Ramos (cell line): ENCODE measurements around the gene BEND3.
"Not testable (repeated sequence)": the region's sequence is repeated elsewhere in the genome, so short reads cannot be mapped to it uniquely, and the experiment has no call there.

Source experiments
- in situ Hi-C: fragments of 300-500 bp; cut with MboI; formaldehyde crosslinking; loops from one replicate; pipeline ENCODE4 v1.14.3; 2022; ENCODE audit warnings: low sequenced_read_pairs; ENCODE audit not compliant: unreplicated experiment

The BEND3 gene

GRCh38 chr6:107059606-107060005, 55.7 kb downstream of the BEND3 start:
- in situ Hi-C loops: no loop called here

- in situ Hi-C loops: no loop called here
Observed at GRCh38 chr6:107057679-107058078, 57.6 kb downstream of the BEND3 start.

GRCh38 chr6:107056796-107057195, 58.5 kb downstream of the BEND3 start:
- in situ Hi-C loops: no loop called here

GRCh38 chr6:107047807-107048206, 67.5 kb downstream of the BEND3 start:
- in situ Hi-C loops: no loop called here

GRCh38 chr6:107045826-107046675, 69.3 kb downstream of the BEND3 start:
- in situ Hi-C loops: no loop called here

- in situ Hi-C loops: no loop called here
Observed at GRCh38 chr6:107033126-107033525, 82.2 kb downstream of the BEND3 start.

GRCh38 chr6:107032051-107032450, 83.3 kb downstream of the BEND3 start:
- in situ Hi-C loops: no loop called here

GRCh38 chr6:107030151-107030550, 85.2 kb downstream of the BEND3 start:
- in situ Hi-C loops: no loop called here

GRCh38 chr6:107026965-107027364, 88.3 kb downstream of the BEND3 start:
- in situ Hi-C loops: no loop called here

GRCh38 chr6:107021446-107022185, 93.7 kb downstream of the BEND3 start:
- in situ Hi-C loops: no loop called here

- in situ Hi-C loops: no loop called here
Observed at GRCh38 chr6:107020239-107020638, 95.1 kb downstream of the BEND3 start.

- in situ Hi-C loops: not testable (repeated sequence)
Observed at GRCh38 chr6:107019628-107020027, 95.7 kb downstream of the BEND3 start.

GRCh38 chr6:107019047-107019446, 96.3 kb downstream of the BEND3 start:
- in situ Hi-C loops: no loop called here
